Left cardiac atrium (tissue), 4 donors: ENCODE results near the gene TLR2. TPM values are rescaled to one million over a fixed set of nuclear protein-coding genes. Genes with fewer than 3 reads are reported as not detected.

ENCODE experiments used
- ATAC-seq, 2 donors: fragments of 200-7000 bp; cut with Tn5 transposase; one replicate each; pipeline ENCODE4 v1.9.1; 2020; ENCODE audit warnings: mild to moderate bottlenecking in 2 of 2, moderate library complexity in 2 of 2
- DNase-seq: peaks from one replicate; pipeline ENCODE4 v3.0.0-alpha.2; 2020
- intact Hi-C, 2 donors: fragments of 100-400 bp; cut with DNase I; formaldehyde crosslinking; loops; one replicate each; pipeline versions ENCODE4 v1.14.1 to v1.15.1; 2022 to 2023
- total RNA-seq, 2 donors: library from RNA; stranded (reverse); fragmentation: NEBNext Ultra II Directional; extraction: Animal tissue kit (Norgen Biotek cat#: 25700); gene quantifications; one replicate each; pipeline ENCODE4 v1.2.1, GENCODE V29; 2021
- donor health status: DM: no; HTN: yes; CAD: no.
- donor health status: DM: no; HTN: yes; CAD: no; lungs with severe emphysema.
- donor health status: DM: yes; HTN: yes; CAD: no.
- donor health status: Dilated cardiomyopathy.

The TLR2 gene
- total RNA-seq, 2 donors from 2014 or later: 11.5 to 15.9 TPM

DNA sequence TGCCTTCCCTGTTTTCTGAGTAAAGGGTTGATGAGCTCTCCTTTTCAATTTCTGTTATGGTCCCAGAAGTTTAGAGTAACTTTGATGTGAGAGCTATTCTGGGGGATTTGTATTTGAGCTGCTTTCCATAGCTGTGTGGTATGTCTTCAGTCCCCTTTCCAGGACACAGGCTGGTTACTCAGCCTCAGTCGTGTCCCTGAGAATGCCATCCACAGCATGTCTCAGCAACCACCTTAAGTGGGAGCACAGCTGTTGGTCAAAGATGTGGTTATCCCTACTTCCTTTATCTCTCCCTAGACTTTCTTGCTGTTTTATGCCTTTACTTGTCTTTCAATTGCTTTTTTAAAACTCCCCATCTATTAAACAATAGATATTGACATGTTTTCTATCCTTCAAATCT, 38.0 kb downstream of the TLR2 start:
- ATAC-seq (no peak), DNase-seq (no peak)
- intact Hi-C loops: no loop called here

DNA sequence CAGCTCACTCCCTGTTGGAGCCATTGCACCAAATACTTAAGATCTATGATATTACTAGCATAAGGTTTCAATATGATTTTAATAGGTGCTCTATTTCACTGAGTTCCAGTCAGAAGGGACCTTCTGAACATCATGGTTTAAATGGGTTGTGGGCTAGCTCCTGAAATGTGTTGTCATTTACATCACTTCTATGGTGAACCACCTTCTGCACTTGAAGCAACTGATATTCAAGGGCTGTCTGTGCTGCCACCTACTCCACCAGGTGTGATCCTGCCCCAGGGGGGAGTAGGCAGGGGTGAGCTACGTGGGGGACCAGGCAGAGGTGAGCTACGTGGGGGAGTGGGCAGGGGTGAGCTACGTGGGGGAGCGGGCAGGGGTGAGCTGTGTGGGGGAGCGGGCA, 40.5 kb downstream of the TLR2 start:
- no peak for ATAC-seq
- intact Hi-C loops: no loop called here
- DNase-seq: no peak

DNA sequence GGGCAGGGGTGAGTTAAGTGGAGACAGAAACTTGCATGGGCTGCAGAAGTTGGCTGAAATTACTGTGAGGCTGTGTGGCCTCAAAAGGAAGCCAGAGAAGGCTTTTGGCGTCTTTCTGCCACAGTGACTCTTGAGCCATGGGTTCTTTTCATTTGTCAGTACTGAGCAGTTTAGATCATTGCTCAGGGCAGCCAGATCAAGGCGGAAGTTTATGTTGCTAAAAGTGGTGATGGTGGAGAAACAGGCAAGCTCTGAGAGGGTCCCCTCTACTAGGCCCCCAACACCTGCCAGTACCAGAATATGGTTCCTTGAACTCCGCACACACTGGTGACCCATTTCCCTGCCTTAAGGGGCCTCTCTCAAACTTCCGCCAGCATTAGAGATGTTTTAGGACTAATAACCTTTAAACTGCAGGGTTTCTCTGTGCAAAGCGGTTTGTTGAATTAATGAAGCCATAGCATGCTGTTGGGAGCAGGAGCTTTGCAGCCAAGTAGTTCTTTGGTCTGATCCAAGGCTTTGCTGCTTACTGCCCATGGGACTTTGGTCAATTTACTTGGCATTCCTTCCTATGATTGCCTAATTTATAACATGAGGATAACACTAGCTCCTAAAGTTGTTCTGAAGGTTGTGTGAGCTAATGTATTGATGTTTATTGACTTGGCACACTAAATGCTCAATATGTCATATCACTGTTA, 41.2 kb downstream of the TLR2 start:
- ATAC-seq (peak in 1 of 2 donors; percentile 68), DNase-seq (no peak)
- intact Hi-C loops: no loop called here

DNA sequence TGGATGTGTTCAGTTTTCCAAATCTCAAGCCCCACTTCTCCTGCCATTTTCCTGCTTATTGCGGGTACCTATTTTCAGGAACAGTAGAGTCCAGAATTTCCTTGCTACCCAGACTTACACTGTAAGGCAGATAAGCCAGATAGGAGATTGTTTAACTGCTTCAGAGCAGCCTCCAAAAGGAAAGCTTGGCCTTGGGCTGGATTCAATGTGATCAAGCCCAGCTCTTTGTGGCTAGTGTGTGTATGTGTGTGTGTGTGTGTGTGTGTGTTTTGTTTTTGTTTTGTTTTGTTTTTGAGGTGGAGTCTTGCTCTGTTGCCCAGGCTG, 41.7 kb downstream of the TLR2 start:
- no peak for ATAC-seq
- no peak for DNase-seq

DNA sequence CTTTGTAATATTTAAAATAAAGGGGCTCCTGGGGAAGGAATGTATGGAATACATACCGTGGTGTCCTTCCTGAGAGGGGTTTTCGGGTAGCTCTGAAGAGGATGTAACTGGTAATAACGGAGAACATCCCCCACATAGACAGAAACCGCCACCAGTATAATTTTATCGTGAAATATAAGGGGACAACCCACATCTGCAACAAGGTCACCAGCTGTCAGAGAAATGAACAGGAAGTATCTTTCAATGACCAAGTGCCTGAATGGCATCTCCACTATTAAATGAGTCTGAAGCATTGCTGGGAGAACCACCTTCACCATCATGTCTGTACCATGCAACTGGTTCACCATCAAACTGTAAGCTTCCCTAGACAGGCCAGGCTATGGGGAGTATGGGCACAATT, 44.1 kb downstream of the TLR2 start:
- ATAC-seq (no peak), DNase-seq (no peak)
- intact Hi-C loops: no loop called here

More for the DNA sequence above, 41.7 kb downstream of the TLR2 start:
- intact Hi-C loops: no loop called here

DNA sequence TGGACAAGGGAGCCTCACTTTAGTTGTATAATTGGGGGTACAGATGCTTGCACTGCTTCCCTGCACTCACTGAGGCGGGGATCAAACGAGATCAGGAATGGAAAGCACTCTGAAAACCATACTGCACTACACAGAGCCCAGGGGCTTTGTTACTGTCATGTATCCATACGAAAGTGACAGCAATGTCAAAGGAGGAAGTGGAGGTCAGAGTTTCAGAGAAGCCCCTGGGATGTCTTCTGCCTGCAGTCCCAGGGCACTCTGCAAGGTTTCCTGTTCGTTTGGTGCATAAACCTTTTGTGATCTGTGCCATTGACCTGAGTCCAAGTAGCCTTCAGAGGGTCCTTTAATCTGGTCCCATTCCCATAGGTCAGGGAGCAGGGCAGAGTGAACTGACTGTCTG, 44.6 kb downstream of the TLR2 start:
- intact Hi-C loops: no loop called here
- no peak for ATAC-seq

DNA sequence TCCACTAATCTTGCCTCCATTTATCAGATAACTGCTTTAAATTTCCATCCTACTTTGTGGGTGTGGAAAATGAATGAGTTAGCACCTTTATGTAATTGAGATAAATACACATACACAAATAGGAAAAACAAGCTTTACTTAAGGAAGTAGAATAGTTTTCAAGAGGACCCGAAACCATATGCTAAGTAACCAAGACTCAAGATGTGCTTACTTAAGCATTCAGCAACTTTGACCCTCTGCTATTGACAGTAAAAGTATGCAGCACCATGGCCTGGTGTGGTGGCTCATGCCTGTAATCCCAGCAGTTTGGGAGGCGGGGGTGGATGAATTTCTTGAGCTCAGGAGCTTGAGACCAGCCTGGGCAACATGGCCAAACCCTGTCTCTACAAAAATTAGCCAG, 45.8 kb downstream of the TLR2 start:
- intact Hi-C loops: no loop called here
- ATAC-seq (peak in 1 of 2 donors; percentile 38), DNase-seq (no peak)

More for the DNA sequence above, 44.6 kb downstream of the TLR2 start:
- no peak for DNase-seq

DNA sequence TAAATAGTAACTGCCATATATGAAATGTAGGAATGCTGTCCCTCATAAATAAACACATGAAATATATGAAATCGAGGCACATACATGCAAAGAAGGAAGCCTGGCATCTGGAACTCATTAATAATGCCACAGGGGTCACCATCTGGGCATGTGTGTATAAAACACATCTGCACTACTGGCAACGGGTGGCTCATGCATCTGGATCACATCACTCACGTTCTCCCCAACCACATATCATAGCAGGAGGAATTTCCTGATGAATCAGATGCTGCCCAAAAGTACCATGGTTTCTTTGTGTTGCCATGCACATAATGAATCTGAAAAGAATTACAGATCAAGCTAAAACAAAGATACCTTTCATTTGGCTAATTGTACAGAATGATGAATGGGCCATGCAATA, 47.2 kb downstream of the TLR2 start:
- ATAC-seq (no peak), DNase-seq (no peak)
- intact Hi-C loops: no loop called here

DNA sequence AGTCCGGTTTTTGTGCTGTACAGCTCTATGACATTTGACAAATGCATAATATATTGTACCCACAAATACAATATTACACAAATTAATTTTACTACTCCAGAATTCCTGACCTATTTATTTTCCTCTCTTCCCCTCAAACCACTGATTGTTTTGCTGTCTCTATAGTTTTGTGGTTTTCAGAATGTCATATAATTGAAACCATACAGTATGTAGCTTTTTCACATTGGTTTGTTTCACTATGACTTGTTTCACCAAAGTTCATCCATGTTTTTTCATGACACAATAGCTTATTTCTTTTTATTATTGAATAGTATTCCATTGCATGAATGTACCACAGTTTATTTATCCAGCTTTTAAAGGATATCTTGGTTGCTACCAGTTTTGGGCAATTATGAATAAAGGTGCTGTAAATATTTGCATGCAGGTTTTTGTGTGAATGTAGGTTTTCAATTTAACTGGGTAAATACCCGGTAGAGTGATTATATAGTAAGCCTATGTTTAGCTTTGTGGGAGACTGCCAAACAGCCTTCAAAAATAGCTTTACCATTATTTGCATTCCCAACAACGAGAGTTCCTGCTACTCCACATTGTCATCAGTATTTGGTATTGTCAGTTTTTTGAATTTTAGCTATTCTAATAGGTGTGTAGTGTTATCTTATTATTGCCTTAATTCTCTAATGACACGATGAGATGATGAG, 49.8 kb downstream of the TLR2 start:
- intact Hi-C loops: no loop called here
- ATAC-seq: no peak
- no peak for DNase-seq

DNA sequence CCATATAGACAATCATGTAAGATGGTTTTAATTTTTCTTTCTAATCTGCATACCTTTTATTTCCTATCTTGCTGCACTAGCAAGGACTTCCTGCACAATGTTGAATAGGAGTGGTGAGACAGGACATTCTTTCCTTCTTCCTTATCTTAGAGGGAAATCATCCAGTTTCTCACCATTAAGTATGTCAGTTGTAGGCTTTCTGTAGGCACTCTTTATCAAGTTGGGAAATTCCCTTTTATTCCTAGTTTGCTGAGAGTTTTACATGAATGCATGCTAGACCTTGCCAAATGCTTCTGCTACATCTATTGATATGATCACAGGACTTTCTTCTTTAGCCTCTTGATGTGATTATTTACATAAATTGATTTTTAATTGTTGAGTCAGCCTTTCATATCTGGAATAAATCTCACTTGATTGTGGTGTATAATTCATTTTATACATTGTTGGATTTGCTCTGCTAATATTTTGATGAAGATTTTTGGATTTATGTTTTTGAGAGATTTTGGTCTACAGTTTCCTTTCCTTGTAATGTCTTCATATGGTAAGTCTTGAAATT, 51.9 kb downstream of the TLR2 start:
- DNase-seq (no peak), ATAC-seq (no peak)
- intact Hi-C loops: no loop called here

DNA sequence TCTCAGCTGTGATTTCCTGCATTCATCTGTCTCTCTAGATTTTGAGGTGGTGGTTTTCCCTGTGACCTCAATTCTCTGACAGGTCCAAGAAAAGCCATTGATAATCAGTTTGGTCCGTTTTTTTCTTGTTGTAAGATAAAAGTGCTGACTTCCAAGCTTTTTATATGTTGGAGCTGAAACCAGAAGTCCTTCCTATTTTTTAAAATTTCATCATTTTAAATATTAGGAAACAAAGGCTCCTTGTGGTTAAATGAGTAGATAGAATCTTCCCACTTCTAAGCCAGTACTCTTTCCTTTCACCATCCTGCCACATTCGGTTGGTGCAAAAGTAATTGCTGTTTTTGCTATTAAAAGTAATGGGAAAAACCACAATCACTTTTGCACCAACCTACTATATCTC, 57.5 kb downstream of the TLR2 start:
- no peak for DNase-seq
- no peak for ATAC-seq
- intact Hi-C loops: no loop called here

DNA sequence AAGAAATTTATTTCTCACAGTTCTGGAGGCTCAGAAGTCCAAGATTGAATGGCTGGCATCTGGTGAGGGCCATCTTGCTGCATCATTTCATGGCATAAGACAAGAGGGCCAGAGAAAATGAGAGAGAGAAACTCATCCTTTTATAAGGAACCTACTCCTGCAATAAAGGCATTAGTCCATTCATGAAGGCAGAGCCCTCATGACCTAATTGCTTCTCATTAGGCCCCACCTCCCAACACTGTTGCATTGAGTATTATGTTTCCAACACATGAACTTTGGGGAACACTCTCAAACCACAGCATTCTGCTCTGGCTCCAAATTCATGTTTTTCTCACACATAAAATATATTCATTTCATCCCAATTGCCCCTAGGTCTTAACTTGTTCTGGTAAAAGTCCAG, 61.6 kb downstream of the TLR2 start:
- DNase-seq (no peak), ATAC-seq (no peak)
- intact Hi-C loops: loop anchor here (5.0 kb wide), 2 partner anchors 108 to 398 kb away; no protein-coding TSS in a partner anchor

DNA sequence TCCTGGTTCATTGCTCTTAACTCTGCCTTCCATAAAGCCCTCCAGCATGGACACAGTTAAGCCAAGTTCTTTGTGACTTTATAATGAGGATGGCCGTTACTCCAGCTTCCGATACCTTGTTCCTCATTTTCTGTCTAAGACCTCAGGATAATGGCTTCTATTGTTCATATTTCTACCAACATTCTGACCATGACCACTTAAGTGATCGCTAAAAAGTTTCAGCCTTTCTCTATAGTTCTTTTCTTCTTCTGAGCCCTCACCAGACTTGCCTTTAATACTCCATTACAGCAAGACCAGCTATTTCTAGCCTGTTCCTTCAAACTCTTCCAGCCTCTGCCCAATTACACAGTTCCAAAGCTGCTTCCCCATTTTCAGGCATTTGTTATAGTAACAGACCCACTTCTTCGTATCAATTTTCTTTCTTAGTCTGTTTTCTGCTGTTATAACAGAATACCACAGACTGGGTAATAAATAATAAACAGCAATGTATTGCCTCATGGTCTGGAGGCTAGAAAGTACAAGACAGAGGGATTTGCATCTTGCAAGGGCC, 63.4 kb downstream of the TLR2 start:
- ATAC-seq: no peak
- intact Hi-C loops: loop anchor here (5.0 kb wide), 2 partner anchors 110 to 400 kb away; no protein-coding TSS in a partner anchor

DNA sequence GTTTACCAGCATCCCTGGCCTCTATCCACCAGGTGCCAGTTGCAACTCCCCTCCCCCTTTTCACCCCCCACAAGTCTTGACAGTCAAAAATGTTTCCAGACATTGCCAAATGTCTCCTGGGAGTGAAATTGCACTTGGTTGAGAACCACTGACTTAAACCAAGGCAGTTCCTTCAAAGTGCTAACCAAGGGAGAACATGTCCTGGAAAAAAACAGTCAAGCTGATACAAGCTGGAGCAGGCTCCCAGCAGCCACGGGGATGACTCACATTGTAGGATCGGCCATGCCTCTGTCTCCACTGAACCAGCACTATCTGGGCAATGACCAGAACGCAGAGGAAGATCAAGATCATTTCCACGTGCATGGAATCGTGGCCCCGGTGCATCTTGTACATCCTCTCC, 64.3 kb downstream of the TLR2 start:
- ATAC-seq (peak; percentile 44 to 84), DNase-seq (peak; percentile 52)
- intact Hi-C loops: loop anchor here (5.0 kb wide), 2 partner anchors 111 to 401 kb away; no protein-coding TSS in a partner anchor

More for the DNA sequence above, 63.4 kb downstream of the TLR2 start:
- no peak for DNase-seq

DNA sequence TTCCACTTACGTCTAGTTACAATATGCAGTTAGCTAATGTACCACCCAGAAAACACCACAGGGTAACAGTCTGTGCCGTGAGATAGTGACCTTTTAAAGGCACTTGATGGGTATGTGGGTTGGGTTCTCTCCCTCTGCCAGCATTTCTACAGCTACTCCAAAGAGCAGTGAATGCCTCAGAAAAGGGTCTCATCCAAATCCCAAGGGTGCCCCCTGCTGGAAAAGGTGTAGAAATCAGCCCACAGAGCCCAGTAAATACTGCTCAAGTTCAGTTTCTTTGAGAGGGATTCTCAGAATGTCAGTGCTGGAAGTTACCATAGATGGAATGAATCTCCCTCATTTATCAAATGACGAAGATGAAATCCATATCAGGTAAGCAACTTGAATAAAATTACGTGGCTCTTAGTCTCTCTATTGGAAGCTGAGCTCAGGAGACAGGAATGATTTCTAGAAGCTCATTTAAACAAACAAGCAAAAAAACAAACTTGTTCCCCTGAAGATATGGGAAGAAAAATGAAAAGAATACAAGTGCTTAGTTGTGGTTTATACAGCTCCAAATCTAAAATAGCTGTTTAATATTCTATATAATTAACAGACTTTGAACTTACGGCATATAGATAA, 66.2 kb downstream of the TLR2 start:
- ATAC-seq: peak; percentile 80 to 81
- intact Hi-C loops: loop anchor here in 1 of 2 donors (5.0 kb wide), 1 partner anchor 118 kb away; no protein-coding TSS in a partner anchor
- DNase-seq: peak; percentile 33

DNA sequence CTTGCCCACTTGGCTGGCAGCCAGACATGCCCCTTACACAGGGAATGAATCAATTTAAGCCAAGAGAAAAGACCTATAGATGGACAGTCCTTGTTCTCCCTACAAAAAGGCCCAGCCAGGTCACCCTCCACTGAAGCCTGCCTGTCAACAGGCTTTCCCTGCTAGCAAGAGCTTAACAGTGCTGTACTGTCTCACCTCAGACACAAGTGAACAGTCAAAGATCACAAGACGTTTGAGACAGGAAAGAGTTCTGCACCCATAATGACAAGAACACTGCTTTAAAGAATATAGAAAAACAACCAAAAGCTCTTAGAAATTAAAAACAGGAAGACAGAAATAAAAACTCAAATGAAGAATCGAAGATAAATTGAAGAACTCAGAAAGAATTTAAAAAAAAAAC, 71.1 kb downstream of the TLR2 start:
- intact Hi-C loops: no loop called here
- DNase-seq (no peak), ATAC-seq (no peak)
